PC-9 (cell line): Measurements from ENCODE around the gene NEBL.

Experiments used
- CTCF ChIP-seq: fragments of 200-600 bp; sonication (generic); conservative IDR thresholded peaks from 2 replicates; pipeline ENCODE4 v1.6.1; 2017; ENCODE audit warnings: mixed run types, antibody characterized with exemption, mild to moderate bottlenecking, moderate library complexity
- EZH2 ChIP-seq: fragments of 200-600 bp; sonication (generic); IDR thresholded peaks from 2 replicates; pipeline ENCODE4 v1.8.0; 2017; ENCODE audit warnings: antibody characterized with exemption, low read depth

- TF ChIP-seq CTCF: no peak
- TF ChIP-seq EZH2: no peak
Observed at GRCh38 chr10:20834825-20835224, 62.3 kb downstream of the NEBL start.
